Upper lobe of right lung (tissue), 1 donor: ENCODE measurements around the gene EVA1A. TPM values are rescaled to one million over a fixed set of nuclear protein-coding genes. Genes with fewer than 3 reads are reported as not detected.

Experiments
- ATAC-seq: fragments of 200-7000 bp; cut with Tn5 transposase; one replicate; pipeline ENCODE4 v1.9.1; 2020; ENCODE audit warnings: mild to moderate bottlenecking, moderate library complexity
- DNase-seq: peaks from one replicate; pipeline ENCODE4 v3.0.0-alpha.2; 2020
- H3K27ac ChIP-seq: fragments of 200-600 bp; one replicate; pipeline ENCODE4 v1.8.0; 2022
- H3K27me3 ChIP-seq: fragments of 200-600 bp; one replicate; pipeline ENCODE4 v1.8.0; 2022; ENCODE audit warnings: mild to moderate bottlenecking
- H3K36me3 ChIP-seq: fragments of 200-600 bp; one replicate; pipeline ENCODE4 v1.8.0; 2022
- H3K4me1 ChIP-seq: fragments of 200-600 bp; one replicate; pipeline ENCODE4 v1.8.0; 2022
- H3K4me3 ChIP-seq: fragments of 200-600 bp; one replicate; pipeline ENCODE4 v1.8.0; 2022; ENCODE audit warnings: mild to moderate bottlenecking
- H3K9me3 ChIP-seq: fragments of 200-600 bp; one replicate; pipeline ENCODE4 v1.8.0; 2022
- CTCF ChIP-seq: fragments of 200-600 bp; IDR thresholded peaks from one replicate; pipeline ENCODE4 v1.8.0; 2022; ENCODE audit warnings: antibody characterized with exemption
- intact Hi-C: fragments of 100-400 bp; cut with DNase I; formaldehyde crosslinking; loops from one replicate; pipeline ENCODE4 v1.11.0; 2022
- total RNA-seq: library from RNA; stranded (reverse); fragmentation: NEBNext Ultra II Directional; extraction: Animal tissue kit (Norgen Biotek cat#: 25700); gene quantifications from one replicate; pipeline ENCODE4 v1.2.1, GENCODE V29; 2021
- donor health status: DM: no; HTN: yes; CAD: no; lungs with severe emphysema.

The EVA1A gene
- total RNA-seq, 1 donor from 2014 or later = 41.9 TPM

- H3K4me3 ChIP-seq = no peak overlapping the region
- ATAC-seq (no peak), DNase-seq (no peak)
- H3K27me3 ChIP-seq = no peaks in the 10 kb centered on the region
- TF ChIP-seq CTCF = no peak
- H3K36me3 ChIP-seq = no peaks in the 10 kb centered on the region
- no peaks in the 10 kb centered on the region for H3K9me3 ChIP-seq
- no peak overlapping the region for H3K27ac ChIP-seq
- intact Hi-C loops = no loop called here
- H3K4me1 ChIP-seq = no peaks in the 10 kb centered on the region
Measured at GRCh38 chr2:75532488-75532887, 28.3 kb downstream of the EVA1A start.

- H3K27ac ChIP-seq = no peak overlapping the region
- no peaks in the 10 kb centered on the region for H3K36me3 ChIP-seq
- intact Hi-C loops = no loop called here
- TF ChIP-seq CTCF = no peak
- no peaks in the 10 kb centered on the region for H3K9me3 ChIP-seq
- DNase-seq (no peak), ATAC-seq (no peak)
- H3K4me3 ChIP-seq = no peak overlapping the region
- no peaks in the 10 kb centered on the region for H3K4me1 ChIP-seq
- no peaks in the 10 kb centered on the region for H3K27me3 ChIP-seq
Measured at GRCh38 chr2:75528221-75528977, 32.3 kb downstream of the EVA1A start.

GRCh38 chr2:75527676-75528075 is 33.1 kb downstream of the EVA1A start:
- ATAC-seq (no peak), DNase-seq (no peak)
- no peaks in the 10 kb centered on the region for H3K9me3 ChIP-seq
- no peak overlapping the region for H3K27ac ChIP-seq
- no peak for TF ChIP-seq CTCF
- H3K27me3 ChIP-seq = no peaks in the 10 kb centered on the region
- no peaks in the 10 kb centered on the region for H3K36me3 ChIP-seq
- H3K4me1 ChIP-seq = no peaks in the 10 kb centered on the region
- H3K4me3 ChIP-seq = no peak overlapping the region
- intact Hi-C loops = no loop called here

GRCh38 chr2:75526842-75527241 is 33.9 kb downstream of the EVA1A start:
- no peak for ATAC-seq
- no peaks in the 10 kb centered on the region for H3K4me1 ChIP-seq
- H3K27me3 ChIP-seq = no peaks in the 10 kb centered on the region
- H3K27ac ChIP-seq = no peak overlapping the region
- intact Hi-C loops = no loop called here
- DNase-seq = no peak
- TF ChIP-seq CTCF = no peak
- no peak overlapping the region for H3K4me3 ChIP-seq
- no peaks in the 10 kb centered on the region for H3K9me3 ChIP-seq
- no peaks in the 10 kb centered on the region for H3K36me3 ChIP-seq

GRCh38 chr2:75525434-75526310 is 35.1 kb downstream of the EVA1A start:
- Histone ChIP-seq H3K4me3 (no peak overlapping the region), H3K4me1 (no peaks in the 10 kb centered on the region), H3K36me3 (no peaks in the 10 kb centered on the region), H3K9me3 (no peaks in the 10 kb centered on the region), H3K27me3 (no peaks in the 10 kb centered on the region), H3K27ac (no peak overlapping the region)
- no peak for ATAC-seq
- no peak for DNase-seq
- intact Hi-C loops = no loop called here
- no peak for TF ChIP-seq CTCF
